ENCODE measurements around the gene TRAPPC1.

- no peak for TF ChIP-seq CTCF (IDR thresholded peaks at IDR 0.05)
- no peak for TF ChIP-seq POLR2A (IDR thresholded peaks at IDR 0.05)
- no peak for TF ChIP-seq EP300 (IDR thresholded peaks at IDR 0.05)
Observed at GRCh38 chr17:7946441-7946840, 14.7 kb upstream of the TRAPPC1 start.
